Osteocyte (in vitro differentiated cells): ENCODE results near the gene SPOUT1. TPM values are rescaled to one million over a fixed set of nuclear protein-coding genes. Genes with fewer than 3 reads are reported as not detected.

ENCODE experiments used
- DNase-seq: peaks from one replicate; pipeline ENCODE4 v3.0.0; 2021; ENCODE audit warnings: mixed read lengths; ENCODE audit not compliant: unreplicated experiment; ENCODE audit errors: extremely low spot score
- H3K27ac Mint-ChIP-seq: one replicate; pipeline ENCODE4 v1.8.0; 2021; ENCODE audit warnings: mild to moderate bottlenecking, mixed read lengths; ENCODE audit not compliant: unreplicated experiment
- H3K27me3 Mint-ChIP-seq: one replicate; pipeline ENCODE4 v1.8.0; 2021; ENCODE audit warnings: mixed read lengths; ENCODE audit not compliant: unreplicated experiment
- H3K36me3 Mint-ChIP-seq: one replicate; pipeline ENCODE4 v1.8.0; 2021; ENCODE audit warnings: mixed read lengths; ENCODE audit not compliant: unreplicated experiment
- H3K4me1 Mint-ChIP-seq: one replicate; pipeline ENCODE4 v1.8.0; 2021; ENCODE audit warnings: mixed read lengths; ENCODE audit not compliant: unreplicated experiment
- H3K4me3 Mint-ChIP-seq: one replicate; pipeline ENCODE4 v1.8.0; 2021; ENCODE audit warnings: mild to moderate bottlenecking, moderate library complexity, mixed read lengths; ENCODE audit not compliant: unreplicated experiment
- H3K9me3 Mint-ChIP-seq: one replicate; pipeline ENCODE4 v1.8.0; 2021; ENCODE audit warnings: mixed read lengths; ENCODE audit not compliant: unreplicated experiment
- CTCF ChIP-seq: fragments of 200-600 bp; sonication (generic); IDR thresholded peaks from 2 replicates; pipeline ENCODE4 v1.5.0; 2021; ENCODE audit warnings: antibody characterized with exemption, mild to moderate bottlenecking, moderate library complexity
- total RNA-seq: library from RNA; stranded (reverse); gene quantifications from 2 replicates; pipeline ENCODE4 v1.2.1, GENCODE V29; 2021

The SPOUT1 gene
- total RNA-seq, 1 donor from 2014 or later = 34.8 TPM

- H3K27ac Mint-ChIP-seq = no peak overlapping the region
- DNase-seq = no peak
- H3K9me3 Mint-ChIP-seq = no peaks in the 10 kb centered on the region
- TF ChIP-seq CTCF = no peak
- H3K36me3 Mint-ChIP-seq = peaks cover 13% of the 10 kb centered on the region
- no peaks in the 10 kb centered on the region for H3K27me3 Mint-ChIP-seq
- peaks cover 17% of the 10 kb centered on the region for H3K4me1 Mint-ChIP-seq
- no peak overlapping the region for H3K4me3 Mint-ChIP-seq
These were observed 3.5 kb downstream of the SPOUT1 start for GRCh38 chr9:128825923-128826700.

GRCh38 chr9:128824911-128825310 lies 4.7 kb downstream of the SPOUT1 start:
- H3K4me1 Mint-ChIP-seq = peaks cover 15% of the 10 kb centered on the region

GRCh38 chr9:128823903-128824406 lies 5.6 kb downstream of the SPOUT1 start:
- peaks cover 19% of the 10 kb centered on the region for H3K4me1 Mint-ChIP-seq
- no peaks in the 10 kb centered on the region for H3K27me3 Mint-ChIP-seq
- H3K4me3 Mint-ChIP-seq = no peak overlapping the region
- no peak for TF ChIP-seq CTCF
- no peak overlapping the region for H3K27ac Mint-ChIP-seq
- no peaks in the 10 kb centered on the region for H3K9me3 Mint-ChIP-seq
- no peak for DNase-seq
- H3K36me3 Mint-ChIP-seq = peaks cover 13% of the 10 kb centered on the region

More at GRCh38 chr9:128824911-128825310, 4.7 kb downstream of the SPOUT1 start:
- no peak overlapping the region for H3K4me3 Mint-ChIP-seq
- TF ChIP-seq CTCF = no peak
- H3K36me3 Mint-ChIP-seq = peaks cover 13% of the 10 kb centered on the region
- DNase-seq = no peak
- no peak overlapping the region for H3K27ac Mint-ChIP-seq
- H3K9me3 Mint-ChIP-seq = no peaks in the 10 kb centered on the region
- no peaks in the 10 kb centered on the region for H3K27me3 Mint-ChIP-seq

GRCh38 chr9:128823362-128823902 lies 6.2 kb downstream of the SPOUT1 start:
- peaks cover 13% of the 10 kb centered on the region for H3K36me3 Mint-ChIP-seq
- no peaks in the 10 kb centered on the region for H3K9me3 Mint-ChIP-seq
- no peak for TF ChIP-seq CTCF

GRCh38 chr9:128822407-128823042 lies 7.1 kb downstream of the SPOUT1 start:
- no peak overlapping the region for H3K27ac Mint-ChIP-seq
- H3K4me1 Mint-ChIP-seq = peaks cover 13% of the 10 kb centered on the region
- no peak for TF ChIP-seq CTCF
- no peaks in the 10 kb centered on the region for H3K9me3 Mint-ChIP-seq
- H3K4me3 Mint-ChIP-seq = no peak overlapping the region
- H3K27me3 Mint-ChIP-seq = no peaks in the 10 kb centered on the region
- peaks cover 13% of the 10 kb centered on the region for H3K36me3 Mint-ChIP-seq
- no peak for DNase-seq

More at GRCh38 chr9:128823362-128823902, 6.2 kb downstream of the SPOUT1 start:
- Mint-ChIP-seq H3K4me3 (no peak overlapping the region), H3K27me3 (no peaks in the 10 kb centered on the region), H3K4me1 (peaks cover 14% of the 10 kb centered on the region), H3K27ac (no peak overlapping the region)
- DNase-seq = no peak
